Measurements from ENCODE around the gene ZNF711.
A peak's percentile ranks its signal among the peaks of the same experiment; 100 is the strongest.
"Not testable (repeated sequence)": the region's sequence is repeated elsewhere in the genome, so short reads cannot be mapped to it uniquely, and the experiment has no call there.

ZNF711 gene

DNA sequence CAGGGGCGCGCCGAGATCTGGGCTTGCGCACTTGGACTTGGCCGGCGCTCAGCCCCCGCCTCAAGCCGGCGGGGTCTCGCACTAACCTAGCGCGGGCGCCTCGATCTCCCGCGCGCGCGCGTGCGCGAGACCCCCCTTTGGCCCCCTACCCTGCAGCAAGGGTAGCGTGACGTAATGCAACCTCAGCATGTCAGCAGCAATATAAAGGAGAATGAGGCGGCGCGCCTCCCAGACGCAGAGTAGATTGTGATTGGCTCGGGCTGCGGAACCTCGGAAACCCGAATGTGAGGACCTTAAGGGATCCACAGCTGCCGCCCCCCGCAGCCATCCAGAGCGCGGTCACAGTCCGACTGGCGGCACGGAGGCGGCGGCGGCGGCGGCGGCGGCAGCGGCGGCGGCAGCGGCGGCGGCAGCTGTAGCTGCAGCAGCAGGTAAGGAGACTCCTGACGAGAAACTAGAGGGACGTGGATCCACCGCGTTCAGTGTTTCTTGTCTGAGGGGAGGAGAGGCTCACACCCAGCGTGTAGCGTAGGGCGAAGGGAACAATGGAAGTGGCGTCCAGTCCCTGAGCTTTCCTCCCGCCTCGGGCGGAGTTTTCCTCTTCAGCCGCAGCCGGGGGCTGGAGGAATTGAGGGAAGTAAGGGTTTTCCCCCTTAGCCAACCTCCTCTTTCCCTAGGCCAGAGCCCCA, at the start of gene ZNF711, which contains the start of gene SATL1:
Gene ZNF711, plus strand, starts transcription at position 231 of the 689 bp plus-strand sequence. CDS start 3,582 bp downstream, outside the sequence.
Gene SATL1, minus strand, starts transcription at position 19 of the 689 bp plus-strand sequence. CDS start 134,811 bp downstream, outside the sequence.
- peak; percentile 27 for DNase-seq (ENCODE audit: low read depth, low spot score)

DNA sequence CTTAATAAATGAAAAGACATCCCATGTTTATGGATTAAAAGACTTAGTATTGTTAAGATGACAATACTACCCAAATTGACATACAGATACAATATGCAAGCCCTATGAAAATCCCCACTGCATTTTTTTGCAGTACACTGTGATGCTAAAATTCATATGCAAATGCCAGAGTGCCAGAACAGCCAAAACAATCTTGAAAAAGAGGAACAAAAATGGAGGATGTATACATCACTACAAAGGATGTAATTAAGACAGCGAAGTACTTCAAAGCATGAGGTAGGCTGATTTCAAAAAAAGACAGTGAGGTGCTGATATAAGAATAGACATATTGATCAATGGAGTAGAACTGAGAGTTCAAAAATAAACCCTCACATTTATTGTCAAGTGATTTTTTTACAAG, 47.5 kb upstream of the ZNF711 start:
- no peak for DNase-seq (ENCODE audit: low read depth, low spot score)

DNA sequence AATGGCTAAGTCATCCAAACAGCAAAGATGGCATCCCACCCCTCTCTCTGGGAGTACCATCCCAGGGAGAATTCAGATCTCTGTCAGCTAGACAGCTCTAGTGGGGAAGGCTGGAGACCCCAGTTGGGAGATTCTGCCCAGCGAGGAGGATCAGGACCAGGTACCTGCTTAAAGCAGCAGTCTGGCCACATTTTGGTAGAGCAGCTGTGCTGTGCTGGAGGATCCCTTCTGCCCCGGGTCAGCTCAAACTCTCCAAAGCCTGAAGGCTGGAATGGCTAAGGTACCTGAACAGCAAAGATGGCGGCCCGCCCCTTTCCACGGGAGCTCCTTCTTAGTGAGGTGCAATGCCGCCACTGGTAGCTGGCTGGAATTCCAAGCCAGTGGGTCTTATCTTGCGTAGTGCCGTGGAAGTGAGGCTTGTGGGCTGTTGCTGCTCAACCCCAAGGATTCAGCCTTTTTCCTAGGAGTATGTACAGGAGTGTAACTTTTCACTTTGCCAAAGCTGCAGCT, 40.3 kb upstream of the ZNF711 start:
- no peak for DNase-seq (ENCODE audit: low read depth, low spot score)

DNA sequence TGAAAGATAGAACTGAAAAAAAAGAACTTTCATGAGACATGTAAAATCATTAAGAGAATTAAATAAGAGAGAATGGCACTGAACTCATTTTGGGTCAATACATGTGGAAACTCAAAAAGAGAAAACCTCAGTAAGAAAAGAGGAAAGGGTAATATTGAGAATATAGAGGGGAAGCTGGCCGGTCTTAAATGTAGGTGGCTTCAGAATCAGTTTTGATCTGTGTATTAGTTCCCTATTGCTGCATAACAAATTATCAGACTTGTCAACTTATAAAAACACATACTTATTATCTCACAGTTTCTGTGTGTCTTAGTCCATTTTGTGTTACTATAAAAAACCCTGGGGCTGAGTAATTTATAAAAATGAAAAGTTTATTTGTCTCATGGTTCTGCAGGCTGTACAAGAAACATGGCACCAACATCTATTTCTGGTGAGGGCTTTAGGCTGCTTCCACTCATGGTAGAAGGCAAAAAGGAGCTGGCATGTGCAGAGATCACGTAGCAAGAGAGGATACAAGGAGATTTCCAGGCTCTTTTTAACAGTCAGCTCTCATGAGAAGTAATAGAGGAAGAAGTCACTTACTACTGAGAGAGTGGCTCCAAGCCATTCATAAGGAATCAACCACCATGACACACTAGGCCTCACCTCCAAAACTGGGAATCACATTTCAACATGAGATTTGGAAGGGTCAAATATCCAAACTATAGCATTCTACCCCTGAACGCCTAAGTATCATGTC, 29.8 kb upstream of the ZNF711 start:
- no peak for DNase-seq (ENCODE audit: low read depth, low spot score)

DNA sequence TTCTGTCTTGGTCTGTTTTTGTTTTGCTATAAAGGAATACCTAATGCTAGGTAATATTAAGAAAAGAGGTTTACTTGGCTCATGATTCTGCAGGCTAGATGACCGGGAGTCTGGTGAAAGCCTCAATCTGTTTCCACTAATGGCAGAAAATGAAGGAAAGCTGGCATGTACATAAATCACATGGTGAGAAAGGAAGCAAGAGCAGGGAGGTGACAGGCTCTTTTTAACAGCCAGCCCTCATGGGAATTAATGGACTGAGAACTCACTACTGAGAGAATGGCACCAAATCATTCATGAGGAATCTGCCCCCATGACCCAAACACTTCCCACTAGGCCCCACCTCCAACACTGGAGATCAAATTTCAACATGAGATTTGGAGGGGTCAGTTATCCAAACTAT, 27.8 kb upstream of the ZNF711 start:
- DNase-seq (ENCODE audit: low read depth, low spot score) = no peak

DNA sequence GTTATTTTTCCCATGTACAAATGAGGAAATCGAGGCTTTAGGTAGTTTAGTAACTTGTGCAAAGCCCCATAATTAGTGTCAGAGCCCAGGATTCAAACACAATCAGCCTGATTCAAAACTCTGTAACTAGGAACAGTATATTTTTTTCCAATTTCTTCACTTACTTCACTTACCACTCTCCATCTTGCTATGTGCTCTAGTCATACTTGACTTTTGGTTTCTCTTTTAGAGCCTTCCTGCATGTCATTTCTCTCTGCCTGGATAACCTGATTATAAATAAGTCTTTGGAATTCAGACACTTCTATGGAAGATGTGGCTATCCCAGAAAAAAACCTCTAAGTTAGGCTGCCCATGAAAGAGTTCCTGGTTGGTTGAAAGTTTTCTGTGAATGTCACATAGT, 22.4 kb upstream of the ZNF711 start:
- DNase-seq (ENCODE audit: low read depth, low spot score) = no peak

DNA sequence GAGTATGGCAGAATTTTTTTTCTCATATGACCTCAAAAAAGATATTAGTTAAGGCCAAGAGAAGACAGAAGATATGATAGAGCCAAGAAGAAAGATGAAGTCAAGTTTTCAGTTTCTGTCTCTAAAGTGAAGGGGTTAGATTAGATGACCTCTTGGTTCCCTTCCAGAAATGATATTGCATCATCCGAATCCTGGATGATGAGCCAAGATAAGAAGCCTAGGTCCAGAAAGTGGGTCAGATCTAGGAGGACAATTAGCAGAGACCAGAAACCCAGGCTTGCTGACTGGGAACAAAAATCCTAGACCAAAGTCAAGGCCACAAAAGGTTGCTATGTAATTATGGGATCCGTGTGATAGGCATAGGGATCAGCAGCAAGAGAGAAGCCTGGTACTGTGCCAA, 20.4 kb upstream of the ZNF711 start:
- no peak for DNase-seq (ENCODE audit: low read depth, low spot score)

DNA sequence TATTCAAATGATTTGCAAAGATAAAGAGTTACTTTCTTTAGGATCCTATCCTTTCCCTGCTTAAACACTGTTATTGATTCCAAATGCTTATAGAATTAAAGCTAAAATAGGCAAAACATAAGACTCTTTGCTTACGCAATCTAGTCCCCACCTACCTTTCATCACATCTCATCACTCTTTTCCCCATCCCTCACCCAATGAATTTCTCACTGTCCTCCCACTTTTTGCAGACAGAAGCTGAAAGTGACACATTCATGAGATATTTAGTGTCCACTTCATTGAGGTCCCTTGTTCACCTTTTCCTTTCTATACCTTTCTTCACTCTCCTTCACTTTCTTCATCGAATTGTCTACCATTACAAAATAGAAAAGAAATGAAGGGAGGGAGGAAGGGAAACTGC, 636 bp upstream of the ZNF711 start:
- DNase-seq (ENCODE audit: low read depth, low spot score) = no peak

DNA sequence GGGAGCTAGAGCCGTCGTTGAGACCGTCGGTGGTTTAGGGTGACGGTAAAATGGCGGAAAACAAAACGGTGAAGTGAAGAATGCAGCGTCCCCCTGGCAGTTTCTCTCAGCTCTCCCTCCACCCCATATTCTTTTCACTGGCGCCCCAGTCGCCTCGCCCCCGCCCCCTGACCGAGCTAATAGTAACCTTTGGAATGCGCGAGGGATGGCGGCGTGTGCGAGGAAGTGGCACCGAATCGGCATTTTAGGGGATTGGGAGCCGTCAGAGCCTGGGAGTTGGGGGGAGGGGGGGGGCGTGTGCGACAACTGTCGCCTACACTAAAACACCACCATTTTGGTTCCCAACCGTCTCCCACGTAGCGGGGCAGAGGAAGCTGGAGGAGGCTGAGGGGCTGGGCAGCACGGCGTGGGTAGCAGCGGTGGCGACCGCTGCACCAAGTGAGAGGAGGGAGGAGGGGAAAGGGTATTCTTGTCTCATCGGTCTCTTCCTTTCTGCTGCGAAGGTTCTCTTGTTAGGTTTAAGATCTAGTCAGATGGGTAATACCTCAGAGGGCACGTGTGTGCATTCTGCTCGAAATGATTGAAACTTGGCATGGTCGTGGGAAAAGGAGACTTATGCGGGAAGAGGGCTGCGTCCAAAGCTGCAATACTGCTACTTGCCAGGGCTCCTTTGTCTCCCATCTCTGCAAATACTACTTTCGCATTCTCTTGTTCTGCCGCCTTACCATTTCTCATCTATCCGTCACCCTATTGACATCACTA, 840 bp downstream of the ZNF711 start:
- DNase-seq (ENCODE audit: low read depth, low spot score) = no peak

DNA sequence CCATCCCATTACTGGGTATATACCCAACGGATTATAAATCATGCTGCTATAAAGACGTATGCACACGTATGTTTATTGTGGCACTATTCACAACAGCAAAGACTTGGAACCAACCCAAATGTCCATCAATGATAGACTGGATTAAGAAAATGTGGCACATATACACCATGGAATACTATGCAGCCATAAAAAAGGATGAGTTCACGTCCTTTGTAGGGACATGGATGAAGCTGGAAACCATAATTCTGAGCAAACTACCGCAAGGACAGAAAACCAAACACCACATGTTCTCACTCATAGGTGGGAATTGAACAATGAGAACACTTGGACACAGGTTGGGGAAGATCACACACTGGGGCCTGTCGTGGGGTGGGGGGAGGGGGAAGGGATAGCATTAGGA, 41.5 kb downstream of the ZNF711 start:
- DNase-seq (ENCODE audit: low read depth, low spot score) = not testable (repeated sequence)

DNA sequence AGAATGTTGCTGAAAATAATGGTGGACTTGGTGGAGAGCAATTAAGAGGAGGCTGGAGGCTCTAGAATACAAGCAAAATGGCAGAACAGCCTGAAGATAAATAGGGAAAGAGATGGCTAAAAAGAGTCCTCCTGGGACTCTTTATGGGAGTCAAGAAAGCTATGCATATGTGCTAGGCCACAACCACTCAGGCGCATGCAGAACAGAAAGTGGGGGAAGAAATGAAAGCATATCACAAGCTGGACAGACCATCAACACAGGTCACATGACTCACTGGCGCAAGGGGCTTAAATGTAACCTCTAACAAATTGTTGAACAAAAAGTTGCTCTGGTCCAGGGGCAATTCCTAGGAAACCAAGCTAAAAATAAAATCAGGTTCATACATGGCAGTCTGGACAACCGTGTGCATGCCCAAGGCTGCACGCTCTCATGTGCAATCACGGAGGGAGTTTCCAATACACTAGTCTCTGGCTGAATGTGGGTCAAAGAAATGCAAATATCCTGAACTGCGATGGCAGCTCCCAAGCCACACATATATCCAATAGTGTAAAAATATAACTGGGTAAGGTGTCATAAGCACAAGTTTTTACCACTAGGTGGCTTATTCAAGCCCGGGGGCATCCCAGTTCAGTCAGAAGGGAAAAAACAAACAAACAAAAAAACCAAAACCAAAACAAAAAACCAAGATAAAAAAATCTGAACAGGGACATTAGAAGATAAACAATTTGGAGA, 45.4 kb downstream of the ZNF711 start:
- no peak for DNase-seq (ENCODE audit: low read depth, low spot score)

DNA sequence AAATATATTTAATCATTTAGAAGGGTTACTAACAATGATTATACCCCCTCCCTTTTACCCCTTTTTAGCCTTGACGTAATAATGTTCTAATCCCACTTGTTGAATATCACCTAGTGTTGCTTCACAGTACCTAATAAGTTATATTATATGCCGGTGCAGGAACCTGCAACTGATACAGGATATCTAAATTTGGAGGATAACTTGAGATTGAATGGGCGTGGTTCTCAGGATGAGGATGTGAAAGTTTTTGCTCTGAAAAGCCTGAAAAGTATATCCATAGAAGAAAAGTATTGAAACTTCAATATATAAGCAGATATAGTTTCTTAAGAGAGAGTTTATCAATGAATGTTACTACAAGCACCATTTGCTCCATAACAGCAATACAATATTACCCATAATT, 59.8 kb downstream of the ZNF711 start:
- no peak for DNase-seq (ENCODE audit: low read depth, low spot score)

DNA sequence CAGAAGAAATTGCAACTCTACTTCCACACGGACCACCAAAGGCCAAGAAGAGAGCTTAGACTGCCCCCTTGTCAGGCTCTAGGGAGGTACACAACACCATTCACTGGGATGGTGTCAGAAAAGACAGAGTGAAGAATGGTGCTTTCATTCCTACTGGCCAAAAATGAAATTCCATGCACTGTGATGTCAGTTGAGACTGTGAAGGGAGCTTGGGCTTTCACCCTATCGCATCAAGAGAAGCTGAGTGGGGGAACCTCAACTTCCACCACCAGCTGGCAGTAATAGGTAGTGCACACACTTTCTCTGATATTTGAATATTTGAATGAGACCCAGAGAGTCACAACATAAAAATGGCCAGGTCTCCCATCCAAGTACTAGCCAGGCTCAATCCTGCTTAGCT, 65.9 kb downstream of the ZNF711 start:
- DNase-seq (ENCODE audit: low read depth, low spot score) = no peak

DNA sequence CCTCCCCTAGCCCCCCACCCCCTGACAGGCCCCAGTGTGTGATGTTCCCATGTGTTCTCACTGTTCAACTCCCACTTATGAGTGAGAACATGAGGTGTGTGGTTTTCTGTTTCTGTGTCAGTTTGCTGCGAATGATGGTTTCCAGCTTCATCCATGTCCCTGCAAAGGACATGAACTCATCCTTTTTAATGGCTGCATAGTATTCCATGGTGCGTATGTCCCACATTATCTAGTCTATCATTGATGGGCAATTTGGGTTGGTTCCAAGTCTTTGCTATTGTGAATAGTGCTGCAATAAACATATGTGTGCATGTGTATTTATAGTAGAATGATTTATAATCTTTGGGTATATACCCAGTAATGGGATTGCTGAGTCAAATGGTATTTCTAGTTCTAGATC, 67.6 kb downstream of the ZNF711 start:
- DNase-seq (ENCODE audit: low read depth, low spot score) = not testable (repeated sequence)

Measured in brain pericyte (primary cell).